HK-2 (cell line): ENCODE measurements around the gene TRIM49B.
"Not testable (repeated sequence)": the region's sequence is repeated elsewhere in the genome, so short reads cannot be mapped to it uniquely, and the experiment has no call there.

Source experiments
- DNase-seq: peaks from one replicate; pipeline ENCODE4 v3.0.0-alpha.2; 2018; ENCODE audit not compliant: unreplicated experiment

Gene TRIM49B, protein sequence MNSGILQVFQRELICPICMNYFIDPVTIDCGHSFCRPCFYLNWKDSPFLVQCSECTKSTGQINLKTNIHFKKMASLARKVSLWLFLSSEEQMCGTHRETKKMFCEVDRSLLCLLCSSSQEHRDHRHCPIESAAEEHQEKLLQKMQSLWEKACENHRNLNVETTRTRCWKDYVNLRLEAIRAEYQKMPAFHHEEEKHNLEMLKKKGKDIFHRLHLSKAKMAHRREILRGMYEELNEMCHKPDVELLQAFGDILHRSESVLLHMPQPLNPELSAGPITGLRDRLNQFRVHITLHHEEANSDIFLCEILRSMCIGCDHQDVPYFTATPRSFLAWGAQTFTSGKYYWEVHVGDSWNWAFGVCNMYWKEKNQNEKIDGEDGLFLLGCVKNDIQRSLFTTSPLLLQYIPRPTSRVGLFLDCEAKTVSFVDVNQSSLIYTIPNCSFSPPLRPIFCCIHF

DNA sequence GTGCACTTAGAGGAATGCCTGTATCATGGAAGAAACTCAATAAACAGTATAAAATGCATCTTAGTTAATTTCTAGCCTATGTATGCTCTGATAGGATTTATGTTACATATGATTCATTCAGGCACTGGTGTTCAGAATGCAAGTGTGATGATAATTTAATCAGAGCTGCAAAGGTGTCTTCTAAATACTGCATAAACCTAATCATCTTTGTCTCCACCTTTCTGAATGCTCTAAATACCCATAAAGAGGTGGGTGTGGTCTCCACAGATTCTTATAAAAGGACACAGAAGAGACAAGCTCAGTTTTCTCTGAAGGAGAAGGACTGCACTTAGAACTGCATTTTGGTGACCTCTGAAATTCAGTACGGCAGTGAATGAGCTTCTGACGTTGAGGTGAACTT, at the start of gene TRIM49B:
TSS of gene TRIM49B (plus strand) at position 301 of the 400 bp plus-strand sequence. CDS start 2,777 bp downstream, outside the sequence.
- DNase-seq, result not testable (repeated sequence)

DNA sequence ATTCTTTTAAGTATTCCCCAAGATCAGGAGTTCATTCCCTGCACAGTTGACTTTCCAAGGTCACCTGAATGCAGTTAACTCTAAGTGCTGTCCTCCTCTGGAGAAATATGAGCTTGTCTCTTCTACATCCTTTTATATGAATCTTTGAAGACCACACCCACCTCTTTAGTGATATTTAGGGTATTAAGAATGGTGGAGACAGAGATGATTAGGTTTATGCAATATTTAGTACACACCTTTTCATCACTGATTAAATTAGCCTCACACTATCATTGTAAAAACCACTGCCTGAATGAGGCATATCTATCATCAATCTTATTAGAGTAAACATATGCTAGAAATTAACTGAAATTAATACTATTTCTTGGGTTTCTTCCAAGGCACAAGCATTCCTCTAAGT, 44.8 kb upstream of the TRIM49B start, which contains the start of gene TRIM51G:
TSS of gene TRIM51G (minus strand) at position 101 of the 400 bp plus-strand sequence. CDS start 2,190 bp downstream, outside the sequence.
- DNase-seq, result not testable (repeated sequence)

GRCh38 chr11:49048229-49048628, 19.6 kb downstream of the TRIM49B start:
- not testable (repeated sequence) for DNase-seq

GRCh38 chr11:49049821-49050220, 21.2 kb downstream of the TRIM49B start:
- not testable (repeated sequence) for DNase-seq

DNA sequence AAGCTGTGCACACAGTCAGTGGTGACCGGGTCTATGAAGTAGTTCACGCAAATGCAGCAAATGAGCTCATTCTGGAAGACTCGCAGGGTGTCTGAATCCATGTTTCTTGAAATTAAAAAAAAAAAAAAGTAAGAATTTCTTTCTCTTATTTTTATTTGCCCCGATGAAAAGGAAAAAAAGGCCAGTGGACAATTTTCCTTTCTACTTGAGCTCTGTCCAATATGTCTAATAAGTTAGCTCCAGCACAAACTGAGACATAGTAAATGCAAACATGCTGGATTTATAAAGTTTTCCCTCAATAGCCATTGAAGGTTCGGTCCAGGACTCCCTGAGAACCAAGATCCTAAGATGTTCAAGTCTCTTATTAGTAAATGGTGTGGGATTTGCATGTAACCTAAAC, 30.4 kb downstream of the TRIM49B start, which contains the start of gene TRIM64C:
TSS of gene TRIM64C (minus strand) at position 101 of the 400 bp plus-strand sequence. CDS start at position 101, 0 bp downstream.
- DNase-seq, result not testable (repeated sequence)

GRCh38 chr11:49069897-49070296, 41.3 kb downstream of the TRIM49B start:
- not testable (repeated sequence) for DNase-seq
